H1 (cell line): Measurements from ENCODE around the gene POLR3A.
"Not testable (repeated sequence)": the region's sequence is repeated elsewhere in the genome, so short reads cannot be mapped to it uniquely, and the experiment has no call there.

Experiments used
- CREB1 ChIP-seq: IDR thresholded peaks from 2 replicates; pipeline ENCODE4 v1.6.1; 2012; ENCODE audit warnings: inconsistent platforms
- EP300 ChIP-seq, 2 experiments: IDR thresholded peaks; 1 replicate in 1 of 2; 2 replicates in 1 of 2; pipeline ENCODE4 v1.6.1; 2011 to 2012; ENCODE audit warnings: low read depth in 2 of 2, low read length in 2 of 2, mild to moderate bottlenecking in 2 of 2, borderline replicate concordance in 1 of 2, inconsistent platforms in 1 of 2, moderate library complexity in 1 of 2
- POLR2A ChIP-seq, 2 experiments: IDR thresholded peaks; 1 replicate in 1 of 2; 2 replicates in 1 of 2; pipeline ENCODE4 v1.6.1; 2011; ENCODE audit warnings: low read depth in 2 of 2, low read length in 2 of 2, mild to moderate bottlenecking in 2 of 2; ENCODE audit errors: control extremely low read depth in 1 of 2
- POLR2AphosphoS5 ChIP-seq: IDR thresholded peaks from 2 replicates; pipeline ENCODE4 v1.6.1; 2011; ENCODE audit warnings: low read depth, low read length
- RNF2 ChIP-seq: fragments of 200-900, 300-1000 bp; sonication (generic); IDR thresholded peaks from 2 replicates; pipeline ENCODE4 v1.7.1; 2016; ENCODE audit warnings: borderline replicate concordance, low read depth, mild to moderate bottlenecking, antibody characterized with exemption, low read length; ENCODE audit not compliant: poor library complexity, severe bottlenecking; ENCODE audit errors: missing control alignments
- RXRA ChIP-seq: IDR thresholded peaks from 2 replicates; pipeline ENCODE4 v1.6.1; 2011; ENCODE audit warnings: low read depth, mild to moderate bottlenecking, low read length, moderate library complexity; ENCODE audit not compliant: insufficient read depth
- SRF ChIP-seq: IDR thresholded peaks from 2 replicates; pipeline ENCODE4 v1.6.1; 2011; ENCODE audit warnings: mild to moderate bottlenecking, low read depth, low read length, moderate library complexity
- SUZ12 ChIP-seq: fragments of 200-600 bp; sonication (generic); IDR thresholded peaks from 2 replicates; pipeline ENCODE4 v1.6.1; 2012; ENCODE audit warnings: mild to moderate bottlenecking, inconsistent platforms, low read length, moderate library complexity, mixed read lengths
- ZNF274 ChIP-seq: IDR thresholded peaks from 2 replicates; pipeline ENCODE4 v1.7.0; 2012; ENCODE audit warnings: low read length, borderline replicate concordance; ENCODE audit errors: extremely low read depth
- TF ChIP-seq, protein P1 (sequence below), 3 experiments: IDR thresholded peaks; 1 replicate in 2 of 3; 2 replicates in 1 of 3; pipeline versions ENCODE4 v1.5.1 to v1.6.1; 2011; ENCODE audit warnings: low read length in 3 of 3, mild to moderate bottlenecking in 3 of 3, inconsistent platforms in 2 of 3, low read depth in 1 of 3, moderate library complexity in 1 of 3; ENCODE audit not compliant: insufficient read depth in 1 of 3; ENCODE audit errors: control extremely low read depth in 1 of 3

DNA sequence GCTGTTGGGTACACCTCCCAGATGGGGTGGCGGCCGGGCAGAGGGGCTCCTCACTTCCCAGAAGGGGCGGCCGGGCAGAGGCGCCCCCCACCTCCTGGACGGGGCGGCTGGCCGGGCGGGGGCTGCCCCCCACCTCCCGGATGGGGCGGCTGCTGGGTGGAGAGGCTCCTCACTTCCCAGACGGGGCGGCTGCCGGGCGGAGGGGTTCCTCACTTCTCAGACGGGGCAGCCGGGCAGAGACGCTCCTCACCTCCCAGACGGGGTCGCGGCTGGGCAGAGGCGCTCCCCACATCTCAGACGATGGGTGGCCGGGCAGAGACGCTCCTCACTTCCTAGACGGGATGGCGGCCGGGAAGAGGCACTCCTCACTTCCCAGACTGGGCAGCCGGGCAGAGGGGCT, 46.5 kb upstream of the POLR3A start:
- TF ChIP-seq SUZ12; CREB1; EP300 (IDR thresholded peaks at IDR 0.05; ENCODE audit: borderline replicate concordance in 1 of 2, low read depth in 2 of 2, low read length in 2 of 2); ZNF274; POLR2AphosphoS5; RXRA; RNF2; SRF; POLR2A (IDR thresholded peaks at IDR 0.05; ENCODE audit: control extremely low read depth in 1 of 2, low read depth in 2 of 2, low read length in 2 of 2): not testable (repeated sequence)
- TF ChIP-seq, protein P1, sequence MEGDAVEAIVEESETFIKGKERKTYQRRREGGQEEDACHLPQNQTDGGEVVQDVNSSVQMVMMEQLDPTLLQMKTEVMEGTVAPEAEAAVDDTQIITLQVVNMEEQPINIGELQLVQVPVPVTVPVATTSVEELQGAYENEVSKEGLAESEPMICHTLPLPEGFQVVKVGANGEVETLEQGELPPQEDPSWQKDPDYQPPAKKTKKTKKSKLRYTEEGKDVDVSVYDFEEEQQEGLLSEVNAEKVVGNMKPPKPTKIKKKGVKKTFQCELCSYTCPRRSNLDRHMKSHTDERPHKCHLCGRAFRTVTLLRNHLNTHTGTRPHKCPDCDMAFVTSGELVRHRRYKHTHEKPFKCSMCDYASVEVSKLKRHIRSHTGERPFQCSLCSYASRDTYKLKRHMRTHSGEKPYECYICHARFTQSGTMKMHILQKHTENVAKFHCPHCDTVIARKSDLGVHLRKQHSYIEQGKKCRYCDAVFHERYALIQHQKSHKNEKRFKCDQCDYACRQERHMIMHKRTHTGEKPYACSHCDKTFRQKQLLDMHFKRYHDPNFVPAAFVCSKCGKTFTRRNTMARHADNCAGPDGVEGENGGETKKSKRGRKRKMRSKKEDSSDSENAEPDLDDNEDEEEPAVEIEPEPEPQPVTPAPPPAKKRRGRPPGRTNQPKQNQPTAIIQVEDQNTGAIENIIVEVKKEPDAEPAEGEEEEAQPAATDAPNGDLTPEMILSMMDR (IDR thresholded peaks at IDR 0.05; ENCODE audit: control extremely low read depth in 1 of 3, insufficient read depth in 1 of 3, low read depth in 1 of 3, low read length in 3 of 3): not testable (repeated sequence)
